Mucosa of descending colon (tissue), 3 donors: Measurements from ENCODE around the gene LINGO1. TPM values are rescaled to one million over a fixed set of nuclear protein-coding genes. Genes with fewer than 3 reads are reported as not detected.

Source experiments
- ATAC-seq: fragments of 200-7000 bp; cut with Tn5 transposase; one replicate; pipeline ENCODE4 v1.9.1; 2020; ENCODE audit warnings: mild to moderate bottlenecking, moderate library complexity
- DNase-seq, 3 donors: peaks; one replicate each; pipeline ENCODE4 v3.0.0-alpha.2; 2020
- H3K36me3 ChIP-seq: fragments of 200-600 bp; one replicate; pipeline ENCODE4 v1.8.0; 2021; ENCODE audit warnings: low read depth, mild to moderate bottlenecking
- H3K4me1 ChIP-seq: fragments of 200-600 bp; one replicate; pipeline ENCODE4 v1.8.0; 2021; ENCODE audit warnings: low read depth, mild to moderate bottlenecking
- H3K4me3 ChIP-seq: fragments of 200-600 bp; one replicate; pipeline ENCODE4 v1.8.0; 2021; ENCODE audit warnings: mild to moderate bottlenecking
- H3K9me3 ChIP-seq: fragments of 200-600 bp; one replicate; pipeline ENCODE4 v1.8.0; 2021; ENCODE audit warnings: mild to moderate bottlenecking
- CTCF ChIP-seq: fragments of 200-600 bp; IDR thresholded peaks from one replicate; pipeline ENCODE4 v1.8.0; 2022; ENCODE audit warnings: antibody characterized with exemption, mild to moderate bottlenecking
- intact Hi-C, 2 donors: fragments of 100-400 bp; cut with DNase I in 1 of 2; cut with micrococcal nuclease in 1 of 2; formaldehyde crosslinking; loops; one replicate each; pipeline versions ENCODE4 v1.11.0 to v1.11.1; 2022; cut with DNase I, micrococcal nuclease
- total RNA-seq, 3 donors: library from RNA; stranded (reverse); fragmentation: NEBNext Ultra II Directional in 2 of 3; extraction: Animal tissue kit (Norgen Biotek cat#: 25700) in 2 of 3; gene quantifications; one replicate each; pipeline versions ENCODE4 v1.2.1 to v1.2.4, GENCODE V29; 2021 to 2023
- donor health status: DM: no; HTN: no; CAD: no; lungs with moderate emphysema.
- donor health status: DM: no; HTN: no; CAD: no.
- donor health status: DM: no; HTN: yes; CAD: no.

LINGO1 gene
- total RNA-seq, 3 donors from 2014 or later: 1.8 to 2.6 (median 1.9) TPM

- TF ChIP-seq CTCF: no peak
- Histone ChIP-seq H3K4me3 (no peak overlapping the region), H3K4me1 (no peaks in the 10 kb centered on the region), H3K36me3 (no peaks in the 10 kb centered on the region), H3K9me3 (no peaks in the 10 kb centered on the region)
- intact Hi-C loops: no loop called here
- ATAC-seq (no peak), DNase-seq (no peak)
Observed at GRCh38 chr15:77667338-77668234, 34.9 kb upstream of the LINGO1 start.

- no peak for TF ChIP-seq CTCF
- no peak for DNase-seq
- H3K4me3 ChIP-seq: no peak overlapping the region
- no peaks in the 10 kb centered on the region for H3K4me1 ChIP-seq
- ATAC-seq: no peak
- no peaks in the 10 kb centered on the region for H3K36me3 ChIP-seq
- intact Hi-C loops: no loop called here
- no peaks in the 10 kb centered on the region for H3K9me3 ChIP-seq
Observed at GRCh38 chr15:77666296-77666660, 33.6 kb upstream of the LINGO1 start.

DNA sequence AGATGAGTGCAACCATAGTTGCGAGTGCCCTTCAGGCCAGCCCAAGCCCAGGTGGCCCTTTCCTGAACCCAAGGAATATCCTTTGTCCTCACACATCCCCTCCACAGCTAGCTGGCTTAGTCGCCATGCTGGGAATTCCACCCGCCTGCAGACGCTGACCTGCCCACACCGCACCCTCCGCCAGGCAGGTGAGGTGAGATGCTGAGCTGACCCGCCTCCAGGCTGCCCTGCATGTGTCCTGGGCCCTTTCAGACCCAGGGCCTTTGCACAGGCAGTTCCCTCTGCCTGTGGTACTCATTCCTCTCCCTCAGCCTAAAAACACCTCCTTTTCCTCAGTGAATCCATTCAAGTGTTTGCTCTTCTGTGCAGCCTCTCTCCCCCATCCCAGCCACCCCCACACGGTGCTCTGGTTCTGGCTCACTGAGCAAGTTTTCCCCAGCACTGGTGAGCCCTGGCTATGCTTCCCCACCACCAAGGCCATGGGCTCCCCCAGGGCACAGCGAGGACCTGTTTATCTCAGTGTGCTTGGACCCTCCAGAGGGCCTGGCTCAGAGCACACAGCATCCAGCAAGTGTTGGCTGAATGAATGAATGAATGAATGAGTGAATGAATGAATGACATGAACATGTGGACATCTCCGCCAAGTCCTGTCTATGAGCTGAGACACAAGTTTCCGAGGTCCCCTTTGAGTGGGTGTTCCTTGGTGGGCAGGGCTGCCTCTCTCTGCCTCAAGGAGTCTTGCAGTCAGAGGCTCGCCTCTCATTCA lies 33.0 kb upstream of the LINGO1 start:
- no peak for TF ChIP-seq CTCF
- Histone ChIP-seq H3K9me3 (no peaks in the 10 kb centered on the region), H3K4me3 (no peak overlapping the region), H3K4me1 (no peaks in the 10 kb centered on the region), H3K36me3 (no peaks in the 10 kb centered on the region)
- intact Hi-C loops: no loop called here
- no peak for ATAC-seq
- no peak for DNase-seq

- Histone ChIP-seq H3K9me3 (no peaks in the 10 kb centered on the region), H3K4me3 (no peak overlapping the region), H3K36me3 (no peaks in the 10 kb centered on the region), H3K4me1 (peaks cover 10% of the 10 kb centered on the region)
- no peak for TF ChIP-seq CTCF
- DNase-seq (peak in 1 of 3 donors; percentile 32), ATAC-seq (no peak)
- intact Hi-C loops: no loop called here
Observed at GRCh38 chr15:77664428-77664827, 31.7 kb upstream of the LINGO1 start.

DNA sequence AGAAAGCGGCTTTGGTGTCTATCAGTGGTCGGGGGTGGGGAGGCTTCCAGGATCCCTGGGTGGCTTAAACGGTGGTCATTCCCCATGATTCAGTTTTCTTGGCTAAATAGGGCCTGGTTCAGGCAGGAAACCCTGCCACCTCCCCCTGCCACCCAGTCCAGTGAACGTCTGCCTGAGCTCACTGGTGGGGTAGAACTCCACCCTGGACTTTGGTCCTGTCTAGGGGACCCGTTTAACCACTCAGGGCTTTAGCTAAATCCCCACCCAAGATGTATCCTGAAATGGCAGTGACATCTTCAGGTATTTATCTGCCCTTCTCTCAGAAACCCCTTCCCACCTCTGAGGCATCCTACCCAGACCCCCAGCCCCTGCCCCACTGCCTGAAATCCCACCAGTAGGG lies 30.5 kb upstream of the LINGO1 start:
- Histone ChIP-seq H3K9me3 (no peaks in the 10 kb centered on the region), H3K4me1 (peaks cover 15% of the 10 kb centered on the region), H3K4me3 (no peak overlapping the region)

More for the DNA sequence above, 30.5 kb upstream of the LINGO1 start:
- intact Hi-C loops: no loop called here
- DNase-seq (peak in 1 of 3 donors; percentile 5), ATAC-seq (no peak)
- TF ChIP-seq CTCF: no peak
- H3K36me3 ChIP-seq: no peaks in the 10 kb centered on the region
